Osteocyte (in vitro differentiated cells): ENCODE results near the gene KDM2B. TPM values are rescaled to one million over a fixed set of nuclear protein-coding genes. Genes with fewer than 3 reads are reported as not detected.

Source experiments
- DNase-seq: peaks from one replicate; pipeline ENCODE4 v3.0.0; 2021; ENCODE audit warnings: mixed read lengths; ENCODE audit not compliant: unreplicated experiment; ENCODE audit errors: extremely low spot score
- H3K27ac Mint-ChIP-seq: one replicate; pipeline ENCODE4 v1.8.0; 2021; ENCODE audit warnings: mild to moderate bottlenecking, mixed read lengths; ENCODE audit not compliant: unreplicated experiment
- H3K27me3 Mint-ChIP-seq: one replicate; pipeline ENCODE4 v1.8.0; 2021; ENCODE audit warnings: mixed read lengths; ENCODE audit not compliant: unreplicated experiment
- H3K36me3 Mint-ChIP-seq: one replicate; pipeline ENCODE4 v1.8.0; 2021; ENCODE audit warnings: mixed read lengths; ENCODE audit not compliant: unreplicated experiment
- H3K4me1 Mint-ChIP-seq: one replicate; pipeline ENCODE4 v1.8.0; 2021; ENCODE audit warnings: mixed read lengths; ENCODE audit not compliant: unreplicated experiment
- H3K4me3 Mint-ChIP-seq: one replicate; pipeline ENCODE4 v1.8.0; 2021; ENCODE audit warnings: mild to moderate bottlenecking, moderate library complexity, mixed read lengths; ENCODE audit not compliant: unreplicated experiment
- H3K9me3 Mint-ChIP-seq: one replicate; pipeline ENCODE4 v1.8.0; 2021; ENCODE audit warnings: mixed read lengths; ENCODE audit not compliant: unreplicated experiment
- CTCF ChIP-seq: fragments of 200-600 bp; sonication (generic); IDR thresholded peaks from 2 replicates; pipeline ENCODE4 v1.5.0; 2021; ENCODE audit warnings: antibody characterized with exemption, mild to moderate bottlenecking, moderate library complexity
- long read RNA-seq: library from polyadenylated mRNA; unstranded; transcript quantifications from one replicate; pipeline ENCODE4 v2.0.0, GENCODE V29; 2021
- total RNA-seq: library from RNA; stranded (reverse); gene quantifications from 2 replicates; pipeline ENCODE4 v1.2.1, GENCODE V29; 2021

Gene KDM2B
- total RNA-seq = 30.8 and 31.9 TPM in 2 replicates
- long read RNA-seq, partial matches to known transcripts = 6 of 14 reads
- long read RNA-seq, other reads (novel, unspliced or antisense) = 8 of 14 reads

DNA sequence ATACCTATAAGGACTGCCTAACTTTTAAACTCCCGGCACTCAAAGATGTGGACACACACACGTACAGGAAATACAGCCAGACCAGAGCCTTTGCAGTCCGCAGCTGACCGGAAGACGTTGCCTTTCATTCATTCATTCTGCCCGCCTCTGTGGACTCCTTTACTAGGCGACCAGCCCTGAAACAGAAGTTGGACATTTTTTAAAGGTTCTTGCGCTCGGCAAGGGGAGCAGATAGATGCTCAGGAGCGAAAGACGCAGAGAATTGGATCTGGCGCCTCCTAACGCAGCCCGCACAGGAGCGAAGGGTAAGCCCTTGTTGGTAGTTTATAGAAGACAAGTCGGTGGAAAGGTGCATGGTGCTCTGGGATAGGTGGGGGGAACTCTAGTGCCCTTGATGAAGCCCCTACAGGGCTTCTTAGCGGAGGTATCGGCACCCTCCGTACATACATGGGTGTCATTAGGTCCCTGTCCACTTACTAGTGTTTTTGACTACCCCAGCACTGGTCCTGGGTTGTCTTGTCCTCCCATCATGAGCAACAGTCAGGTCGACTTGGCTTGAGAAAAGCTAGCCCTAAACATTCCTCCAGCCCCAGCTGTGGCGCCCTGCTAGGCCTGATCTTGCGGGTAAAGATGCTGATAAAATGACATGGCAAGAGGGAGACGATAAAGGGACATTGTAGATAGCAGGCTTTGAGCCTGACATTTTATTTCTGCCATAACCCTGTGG is at the start of gene KDM2B:
KDM2B (minus strand) TSS at position 65 of the 727 bp plus-strand sequence. CDS start 112 bp downstream, outside the sequence.
- no peak for TF ChIP-seq CTCF
- H3K4me1 Mint-ChIP-seq = peaks cover 49% of the 10 kb centered on the region
- no peaks in the 10 kb centered on the region for H3K36me3 Mint-ChIP-seq
- H3K9me3 Mint-ChIP-seq = no peaks in the 10 kb centered on the region
- H3K4me3 Mint-ChIP-seq = peak within 1 kb of the TSS; percentile 88
- H3K27me3 Mint-ChIP-seq = no peaks in the 10 kb centered on the region
- no peak for DNase-seq
- H3K27ac Mint-ChIP-seq = peak within 1 kb of the TSS; percentile 93

DNA sequence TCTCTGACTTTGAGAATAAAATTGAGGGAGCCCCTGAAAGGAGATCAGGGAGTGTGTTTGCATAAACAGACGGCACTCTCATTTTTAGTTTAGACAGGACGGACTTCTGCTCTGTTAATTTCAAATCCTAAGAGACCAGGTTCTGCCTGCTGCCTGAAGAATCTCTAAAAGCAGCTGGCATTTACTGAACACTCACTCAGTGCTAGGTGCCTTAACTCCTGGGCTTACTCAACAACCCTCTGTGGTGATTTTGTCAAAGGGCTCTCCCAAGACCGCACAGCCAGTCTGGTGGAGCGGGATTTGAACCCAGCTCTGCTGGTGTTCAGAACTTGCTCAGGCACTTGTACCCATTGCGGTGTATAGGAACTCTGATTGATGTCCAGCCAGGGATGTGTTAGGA is 47.7 kb upstream of the KDM2B start:
- Mint-ChIP-seq H3K4me3 (no peak overlapping the region), H3K4me1 (peaks cover 37% of the 10 kb centered on the region), H3K9me3 (no peaks in the 10 kb centered on the region), H3K27ac (peak overlapping the region; percentile 79), H3K36me3 (no peaks in the 10 kb centered on the region), H3K27me3 (no peaks in the 10 kb centered on the region)
- no peak for TF ChIP-seq CTCF
- no peak for DNase-seq

GRCh38 chr12:121628037-121628436 is 47.2 kb upstream of the KDM2B start:
- H3K36me3 Mint-ChIP-seq = no peaks in the 10 kb centered on the region
- peaks cover 35% of the 10 kb centered on the region for H3K4me1 Mint-ChIP-seq
- DNase-seq = no peak
- peak overlapping the region; percentile 76 for H3K4me3 Mint-ChIP-seq
- peak overlapping the region; percentile 79 for H3K27ac Mint-ChIP-seq
- no peaks in the 10 kb centered on the region for H3K9me3 Mint-ChIP-seq
- no peaks in the 10 kb centered on the region for H3K27me3 Mint-ChIP-seq
- TF ChIP-seq CTCF = no peak

GRCh38 chr12:121626853-121627640 is 46.2 kb upstream of the KDM2B start:
- Mint-ChIP-seq H3K9me3 (no peaks in the 10 kb centered on the region), H3K4me1 (peaks cover 32% of the 10 kb centered on the region), H3K27me3 (no peaks in the 10 kb centered on the region), H3K36me3 (no peaks in the 10 kb centered on the region), H3K4me3 (peak overlapping the region; percentile 76), H3K27ac (peak overlapping the region; percentile 79)
- TF ChIP-seq CTCF = no peak
- peak; percentile 88 for DNase-seq
